ENCODE measurements around the gene DACH1.

DACH1 gene

GRCh38 chr13:71754407-71754974 lies 112.5 kb downstream of the DACH1 start:
- DNase-seq (ENCODE audit: low read depth), result no peak
- H3K4me3 ChIP-seq (ENCODE audit: low read depth, low read length), result no peak overlapping the region
- no peak for TF ChIP-seq MYC (IDR thresholded peaks at IDR 0.05; ENCODE audit: low read depth, low read length)
- TF ChIP-seq CTCF (IDR thresholded peaks at IDR 0.05; ENCODE audit: low read depth, low read length), result no peak
- TF ChIP-seq MAX (IDR thresholded peaks at IDR 0.05; ENCODE audit: low read depth, low read length), result no peak
- TF ChIP-seq POLR2A (IDR thresholded peaks at IDR 0.05; ENCODE audit: extremely low read depth, insufficient read length), result no peak

GRCh38 chr13:71752775-71753513 lies 114.1 kb downstream of the DACH1 start:
- DNase-seq (ENCODE audit: low read depth), result no peak
- H3K4me3 ChIP-seq (ENCODE audit: low read depth, low read length), result no peak overlapping the region
- TF ChIP-seq POLR2A (IDR thresholded peaks at IDR 0.05; ENCODE audit: extremely low read depth, insufficient read length), result no peak
- TF ChIP-seq MAX (IDR thresholded peaks at IDR 0.05; ENCODE audit: low read depth, low read length), result no peak
- TF ChIP-seq CTCF (IDR thresholded peaks at IDR 0.05; ENCODE audit: low read depth, low read length), result no peak
- TF ChIP-seq MYC (IDR thresholded peaks at IDR 0.05; ENCODE audit: low read depth, low read length), result no peak

- TF ChIP-seq CTCF (IDR thresholded peaks at IDR 0.05; ENCODE audit: low read depth, low read length) (no peak), MYC (IDR thresholded peaks at IDR 0.05; ENCODE audit: low read depth, low read length) (no peak), MAX (IDR thresholded peaks at IDR 0.05; ENCODE audit: low read depth, low read length) (no peak), POLR2A (IDR thresholded peaks at IDR 0.05; ENCODE audit: extremely low read depth, insufficient read length) (no peak)
- H3K4me3 ChIP-seq (ENCODE audit: low read depth, low read length), result no peak overlapping the region
- DNase-seq (ENCODE audit: low read depth), result no peak
Observed at GRCh38 chr13:71751073-71751472, 115.9 kb downstream of the DACH1 start.

GRCh38 chr13:71730267-71730666 lies 136.7 kb downstream of the DACH1 start:
- TF ChIP-seq MYC (IDR thresholded peaks at IDR 0.05; ENCODE audit: low read depth, low read length), result no peak
- TF ChIP-seq POLR2A (IDR thresholded peaks at IDR 0.05; ENCODE audit: extremely low read depth, insufficient read length), result no peak
- TF ChIP-seq MAX (IDR thresholded peaks at IDR 0.05; ENCODE audit: low read depth, low read length), result no peak
- no peak for TF ChIP-seq CTCF (IDR thresholded peaks at IDR 0.05; ENCODE audit: low read depth, low read length)
- no peak overlapping the region for H3K4me3 ChIP-seq (ENCODE audit: low read depth, low read length)
- DNase-seq (ENCODE audit: low read depth), result no peak

GRCh38 chr13:71729441-71729840 lies 137.6 kb downstream of the DACH1 start:
- DNase-seq (ENCODE audit: low read depth), result no peak
- no peak overlapping the region for H3K4me3 ChIP-seq (ENCODE audit: low read depth, low read length)
- TF ChIP-seq MAX (IDR thresholded peaks at IDR 0.05; ENCODE audit: low read depth, low read length) (no peak), CTCF (IDR thresholded peaks at IDR 0.05; ENCODE audit: low read depth, low read length) (no peak), MYC (IDR thresholded peaks at IDR 0.05; ENCODE audit: low read depth, low read length) (no peak), POLR2A (IDR thresholded peaks at IDR 0.05; ENCODE audit: extremely low read depth, insufficient read length) (no peak)

Measured in NB4 (cell line).